ENCODE results near the gene HNF1A.

DNA sequence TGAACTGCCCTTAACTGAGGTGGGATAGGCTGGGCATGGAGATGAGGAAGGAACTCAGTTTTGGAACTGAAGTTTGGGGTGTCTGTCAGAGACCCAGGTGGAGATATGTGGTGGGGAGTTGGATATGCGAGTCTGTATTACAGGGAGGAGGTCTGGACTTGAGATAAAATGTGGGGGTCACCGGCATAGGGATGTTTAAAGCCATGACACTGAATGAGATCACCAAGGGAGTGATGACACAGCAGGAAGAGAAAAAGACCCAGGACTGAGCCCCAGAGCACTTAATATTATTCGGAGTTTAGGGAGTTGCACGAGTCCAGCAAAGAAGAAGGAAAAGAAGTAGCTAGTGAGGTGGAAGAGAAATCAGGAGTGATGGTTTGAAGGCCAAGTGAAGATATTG lies 64.7 kb downstream of the HNF1A start:
- TF ChIP-seq POLR2AphosphoS5 (IDR thresholded peaks at IDR 0.05; ENCODE audit: insufficient read depth, low read depth, low read length) (no peak), CTCF (IDR thresholded peaks at IDR 0.05; ENCODE audit: extremely low read depth in 1 of 2, insufficient read depth in 1 of 2, low read depth in 1 of 2, low read length in 2 of 2) (no peak), EZH2 (IDR thresholded peaks at IDR 0.05; ENCODE audit: borderline replicate concordance, low read depth, low read length, severe bottlenecking) (no peak), POLR2A (IDR thresholded peaks at IDR 0.05; ENCODE audit: low read depth, low read length) (no peak), FOS (IDR thresholded peaks at IDR 0.05; ENCODE audit: borderline replicate concordance, insufficient read depth, low read length) (no peak), MYC (IDR thresholded peaks at IDR 0.05; ENCODE audit: low read depth, low read length) (no peak), JUN (IDR thresholded peaks at IDR 0.05; ENCODE audit: borderline replicate concordance, insufficient read depth, insufficient read length, low read depth) (no peak)
- TF ChIP-seq, protein P1, sequence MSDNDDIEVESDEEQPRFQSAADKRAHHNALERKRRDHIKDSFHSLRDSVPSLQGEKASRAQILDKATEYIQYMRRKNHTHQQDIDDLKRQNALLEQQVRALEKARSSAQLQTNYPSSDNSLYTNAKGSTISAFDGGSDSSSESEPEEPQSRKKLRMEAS (IDR thresholded peaks at IDR 0.05; ENCODE audit: insufficient read depth, insufficient read length): no peak

Measured in endothelial cell of umbilical vein (primary cell).